Measurements from ENCODE around the gene FOXP1.

Gene FOXP1

DNA sequence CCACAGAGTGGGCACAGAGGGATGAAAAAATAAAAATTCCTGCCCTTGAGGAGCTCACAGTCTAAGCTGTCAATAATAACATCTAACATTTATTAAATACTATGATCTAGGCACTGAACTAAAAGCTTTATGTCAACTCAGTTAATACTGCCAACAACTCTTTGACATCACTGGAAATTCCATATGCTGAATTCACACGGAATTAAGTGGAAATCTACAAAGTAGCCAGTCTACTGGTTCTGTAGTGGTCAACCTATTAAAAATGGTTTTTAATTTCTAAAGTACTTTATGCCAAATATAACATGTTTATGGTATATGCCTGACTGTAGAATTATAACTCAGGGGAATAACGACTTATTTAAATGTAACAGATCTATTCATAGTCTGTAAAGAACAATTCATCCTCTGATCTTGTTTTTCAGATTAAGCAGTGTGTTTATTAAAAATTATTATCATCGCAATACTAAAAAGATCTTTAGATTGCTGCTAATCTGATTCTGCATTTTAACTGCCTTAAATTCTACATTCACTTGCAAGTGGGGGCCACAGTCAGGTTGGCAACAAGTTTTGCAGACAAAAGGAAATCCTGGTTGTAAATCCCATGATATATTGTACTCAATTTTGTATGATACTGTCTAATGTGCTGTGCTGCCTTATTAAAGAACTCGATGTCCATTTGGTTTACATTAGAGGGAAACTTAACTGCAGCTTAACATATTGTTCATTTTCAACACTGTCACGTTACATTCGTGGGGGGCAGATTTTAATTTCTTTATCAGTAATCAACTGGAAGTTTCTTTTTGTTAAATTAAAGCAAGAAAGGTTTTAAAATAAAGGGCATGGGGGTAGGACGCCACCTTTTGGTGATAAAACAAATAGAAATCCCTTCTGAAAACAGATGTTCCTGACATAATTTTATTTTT, 2.6 kb upstream of the FOXP1 start:
- DNase-seq: peak; percentile 28

GRCh38 chr3:71585131-71585530, 1.6 kb upstream of the FOXP1 start:
- peak; percentile 20 for DNase-seq

- DNase-seq: peak; percentile 55
Observed at GRCh38 chr3:71584394-71585011, 975 bp upstream of the FOXP1 start.

DNA sequence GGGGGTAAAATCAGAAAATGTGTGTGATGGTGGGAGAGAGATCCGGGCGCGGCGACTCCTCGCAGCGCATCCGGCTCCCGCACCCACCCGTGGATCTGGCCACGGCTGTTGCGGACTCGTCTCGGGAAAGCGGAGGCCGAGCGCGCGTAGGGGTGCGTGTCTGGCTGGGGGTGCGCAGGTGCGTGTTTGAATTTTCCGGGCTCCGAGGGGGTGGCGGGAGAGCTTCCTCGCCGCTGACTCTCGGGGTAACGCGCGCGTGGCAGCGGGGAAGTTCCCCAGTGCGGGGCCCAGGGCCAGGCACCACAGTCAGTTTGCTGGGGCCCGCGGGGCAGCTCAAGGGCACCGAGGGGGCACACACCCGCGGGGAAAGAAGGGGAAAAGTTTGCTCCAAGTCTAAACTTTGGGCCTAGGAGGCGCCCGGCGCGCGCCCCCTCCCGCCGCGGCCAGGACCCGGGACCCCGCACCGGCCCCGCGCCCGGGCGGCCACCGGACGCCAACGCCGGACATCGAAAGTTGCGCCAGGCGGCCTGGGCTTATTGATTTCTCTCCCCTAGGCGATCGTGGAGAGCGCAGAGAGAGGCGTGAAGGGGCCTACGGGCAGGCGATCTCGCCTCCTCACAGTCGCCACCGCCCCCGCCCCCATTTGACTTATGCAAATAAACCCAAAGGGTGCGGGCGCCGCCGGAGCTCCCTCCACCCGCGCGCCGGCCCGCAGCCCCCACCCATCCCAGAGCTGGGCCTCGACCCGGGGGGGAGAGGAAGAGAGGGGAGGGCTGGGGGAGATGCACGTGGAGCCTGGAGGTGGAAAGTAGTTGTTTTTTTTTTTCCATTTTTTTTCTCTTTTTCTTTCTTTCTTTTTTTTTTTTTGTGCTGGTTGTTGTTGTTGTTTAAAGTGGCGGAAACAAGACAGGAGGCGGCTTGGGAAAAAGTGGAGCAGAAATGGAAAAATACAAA, 639 bp downstream of the FOXP1 start:
- peak; percentile 72 for DNase-seq

DNA sequence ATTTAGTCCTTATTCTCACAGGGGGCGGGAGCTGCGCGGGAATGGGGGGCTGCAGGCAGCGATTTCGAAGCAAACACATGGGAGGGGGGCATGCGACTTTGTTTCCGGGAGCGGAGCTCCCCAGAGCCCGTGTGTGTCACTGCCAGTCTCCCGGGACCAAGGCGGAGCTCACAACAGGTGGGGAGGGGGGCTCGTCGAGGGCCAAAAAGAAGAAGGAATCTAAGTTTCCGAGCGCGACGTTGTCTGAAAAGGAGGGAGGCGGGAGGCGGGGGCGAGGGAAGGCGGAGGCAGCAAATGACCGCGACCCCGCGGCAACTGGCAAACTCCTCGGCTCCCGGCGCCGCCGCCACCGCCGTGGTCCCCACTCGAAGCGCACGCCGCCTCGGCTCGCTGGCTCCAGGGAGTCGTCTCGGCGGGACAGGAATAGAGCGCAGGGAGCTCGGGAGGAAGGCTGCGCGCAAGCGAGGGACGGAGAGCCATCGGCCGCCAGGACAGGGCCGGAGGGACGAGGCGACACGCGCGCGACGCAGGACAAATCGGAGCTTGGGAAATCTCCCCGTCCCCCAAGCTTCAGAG, 1.4 kb downstream of the FOXP1 start:
- DNase-seq: peak; percentile 53

DNA sequence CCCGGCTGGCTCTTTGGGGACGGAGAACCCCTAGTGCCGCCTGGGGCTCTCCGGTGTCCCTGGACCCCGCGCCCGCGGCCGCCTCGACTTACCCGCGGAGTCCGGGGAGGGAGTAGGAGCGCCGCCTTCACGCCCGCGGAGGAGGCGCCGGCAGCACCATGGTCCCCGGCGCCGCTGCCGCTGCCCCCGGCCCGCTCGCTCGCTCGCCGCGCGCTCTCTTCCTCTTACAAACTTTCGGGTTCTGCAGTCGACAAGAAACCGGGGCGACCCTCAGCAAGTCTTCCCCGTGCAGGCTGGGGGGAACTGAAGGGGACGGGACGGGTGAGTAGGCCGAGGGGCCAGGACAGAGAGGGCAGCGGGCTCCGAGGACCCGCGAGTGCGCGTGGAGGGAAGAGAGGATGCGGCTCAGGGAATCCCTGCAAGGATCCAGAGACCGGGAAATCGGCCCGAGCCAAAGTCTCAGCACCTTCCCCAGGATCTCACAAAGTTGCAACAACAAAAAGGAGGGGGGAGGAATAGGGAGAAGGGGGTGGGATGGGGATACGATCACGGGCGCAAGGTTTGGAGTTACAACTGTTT, 2.0 kb downstream of the FOXP1 start:
- DNase-seq: peak; percentile 47

GRCh38 chr3:71580636-71581456, 2.7 kb downstream of the FOXP1 start:
- peak; percentile 8 for DNase-seq

DNA sequence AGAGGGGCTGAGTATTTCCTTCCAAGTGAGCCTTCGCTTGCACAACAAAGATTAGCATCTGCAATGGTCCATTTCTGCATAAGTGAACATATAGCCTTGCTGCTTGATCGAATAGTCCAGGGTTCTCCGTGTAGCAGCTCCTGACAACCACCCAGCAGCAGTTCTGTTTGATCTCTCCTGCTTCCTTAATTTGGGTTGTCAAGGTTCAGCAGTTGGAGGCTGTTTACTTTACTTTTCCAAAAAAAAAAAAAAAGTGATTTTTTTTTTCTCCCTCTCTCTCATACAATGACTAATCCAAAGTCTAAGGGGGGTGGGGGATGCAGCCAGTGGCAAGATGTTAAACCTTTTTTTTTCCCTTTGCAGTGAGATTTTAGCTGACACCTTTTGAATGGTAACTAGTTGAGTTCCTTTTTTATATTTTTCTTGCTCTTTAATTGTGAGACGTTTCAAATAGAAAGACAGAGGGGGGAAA, 3.6 kb downstream of the FOXP1 start:
- peak; percentile 61 for DNase-seq

GRCh38 chr3:71579326-71579934, 4.1 kb downstream of the FOXP1 start:
- DNase-seq: no peak

- peak; percentile 6 for DNase-seq
Observed at GRCh38 chr3:71578054-71578751, 5.3 kb downstream of the FOXP1 start.

GRCh38 chr3:71577011-71577410, 6.5 kb downstream of the FOXP1 start:
- peak; percentile 12 for DNase-seq

DNA sequence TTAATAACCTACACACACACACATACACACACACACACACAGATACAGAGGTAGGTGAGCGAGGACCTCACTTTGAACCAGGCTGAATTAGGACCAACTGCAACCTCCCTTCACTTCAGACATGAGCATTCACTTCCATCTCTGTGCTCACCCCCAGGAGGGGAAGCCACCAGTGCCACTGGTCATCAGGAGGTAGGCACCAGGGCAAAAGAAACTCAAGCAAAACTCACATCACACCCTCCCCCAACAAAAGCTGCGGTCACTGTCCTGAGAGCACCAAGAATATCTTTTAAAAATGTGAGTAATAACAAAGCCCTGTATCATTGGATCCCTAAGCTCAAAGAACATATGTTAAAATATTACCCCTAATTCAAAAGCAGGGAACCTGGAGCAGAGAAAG, 8.1 kb downstream of the FOXP1 start:
- no peak for DNase-seq

GRCh38 chr3:71573181-71573580, 10.3 kb downstream of the FOXP1 start:
- DNase-seq: no peak

DNA sequence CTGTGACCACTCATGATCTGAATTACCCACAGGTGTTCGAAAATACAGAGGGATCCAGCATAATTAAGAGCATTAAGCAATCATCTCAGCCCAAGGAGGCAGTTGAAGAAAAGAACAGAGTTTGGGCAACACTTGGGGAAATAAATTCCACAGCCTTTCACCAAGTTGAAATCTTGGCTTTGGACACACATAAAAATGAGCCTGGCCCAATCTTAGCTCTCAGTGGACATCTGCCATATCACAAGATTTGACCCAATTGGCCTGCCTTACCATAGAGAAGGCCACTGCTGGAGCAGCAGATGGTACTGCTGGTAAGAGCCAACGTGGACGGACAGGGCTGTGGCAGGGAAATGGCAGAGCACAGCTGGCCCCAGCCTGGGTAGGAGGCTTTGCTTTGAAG, 13.0 kb downstream of the FOXP1 start:
- DNase-seq: no peak

DNA sequence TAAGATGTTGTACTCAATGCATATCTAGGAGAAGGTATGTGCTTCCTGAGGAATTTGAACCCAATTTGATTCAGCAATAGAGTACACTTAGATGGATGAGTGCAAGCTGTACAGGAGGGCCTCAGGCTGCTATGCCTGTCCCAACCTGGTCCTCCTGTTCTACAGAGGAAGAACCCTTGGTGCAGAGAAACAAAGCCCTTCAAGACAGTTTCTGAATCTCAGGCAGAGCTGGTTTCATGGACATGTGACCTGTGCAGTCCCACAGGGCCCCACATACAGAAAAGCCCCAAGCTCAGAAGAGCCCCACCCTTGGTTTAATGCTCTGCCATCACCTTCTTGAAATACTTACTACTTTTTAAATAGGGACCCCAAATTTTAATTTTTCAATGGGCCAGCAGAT, 15.3 kb downstream of the FOXP1 start:
- no peak for DNase-seq

- DNase-seq: no peak
Observed at GRCh38 chr3:71566776-71567175, 16.8 kb downstream of the FOXP1 start.

DNA sequence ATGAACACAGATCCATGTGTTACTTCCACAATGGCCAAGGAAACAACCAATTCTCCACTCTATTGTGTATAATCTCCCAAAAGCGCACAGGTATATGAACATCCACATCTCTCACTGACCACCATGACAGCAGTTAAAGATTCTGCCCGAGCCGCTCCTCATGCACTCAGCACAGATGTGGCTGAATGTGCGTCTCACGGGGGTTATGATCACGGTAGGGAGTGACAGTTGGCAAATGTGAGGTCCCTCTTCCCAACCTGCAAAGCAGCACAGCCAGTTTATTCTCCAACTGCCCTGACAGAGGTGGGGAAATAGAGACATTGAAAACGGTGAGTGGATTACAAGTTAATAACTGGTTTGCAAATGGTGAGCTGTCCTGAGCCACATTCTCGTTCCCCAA, 17.6 kb downstream of the FOXP1 start:
- DNase-seq: no peak

DNA sequence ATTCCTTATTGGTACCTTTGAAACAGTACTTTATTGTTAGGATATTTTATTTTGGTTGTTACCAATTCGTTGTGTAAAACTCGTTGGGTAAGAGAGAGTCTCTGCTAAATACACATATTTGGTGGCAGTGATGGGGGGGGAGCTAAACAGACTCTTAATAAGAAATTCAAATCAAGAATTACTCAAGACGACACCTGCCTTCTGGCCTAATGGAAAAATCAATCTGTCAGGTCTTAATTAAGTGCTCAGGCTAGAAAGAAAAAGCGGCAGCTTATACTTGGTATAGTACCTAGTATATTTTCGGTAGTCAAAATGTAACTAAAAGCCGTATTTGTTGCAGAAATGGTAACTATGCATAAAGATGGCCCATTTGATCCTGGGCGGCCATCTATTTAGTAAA, 18.2 kb downstream of the FOXP1 start:
- DNase-seq: no peak

GRCh38 chr3:71564361-71564760, 19.2 kb downstream of the FOXP1 start:
- no peak for DNase-seq

- no peak for DNase-seq
Observed at GRCh38 chr3:71563827-71564226, 19.7 kb downstream of the FOXP1 start.

Data from DMS53 (cell line).